Stimulated activated CD4-positive, alpha-beta T cell treated with anti-CD3 and anti-CD28 coated beads, Interleukin-2, amount 100 ng/mL, for 48 hours (primary cell): ENCODE results near the gene TTYH2.

Experiments used
- DNase-seq, 2 donors: peaks; one replicate each; pipeline ENCODE4 v3.0.0-alpha.2; 2020

TTYH2 gene

GRCh38 chr17:74217037-74217730 lies 3.8 kb downstream of the TTYH2 start:
- no peak for DNase-seq

- no peak for DNase-seq
Observed at GRCh38 chr17:74217888-74218287, 4.5 kb downstream of the TTYH2 start.

GRCh38 chr17:74218436-74218835 lies 5.1 kb downstream of the TTYH2 start:
- no peak for DNase-seq

- DNase-seq: no peak
Observed at GRCh38 chr17:74219576-74220133, 6.3 kb downstream of the TTYH2 start.

- DNase-seq: no peak
Observed at GRCh38 chr17:74220219-74220618, 6.8 kb downstream of the TTYH2 start.

- DNase-seq: no peak
Observed at GRCh38 chr17:74220946-74221818, 7.8 kb downstream of the TTYH2 start.

- no peak for DNase-seq
Observed at GRCh38 chr17:74222399-74222798, 9.0 kb downstream of the TTYH2 start.

- DNase-seq: no peak
Observed at GRCh38 chr17:74223901-74224300, 10.5 kb downstream of the TTYH2 start.

GRCh38 chr17:74224959-74225725 lies 11.8 kb downstream of the TTYH2 start:
- no peak for DNase-seq

GRCh38 chr17:74226252-74226651 lies 12.9 kb downstream of the TTYH2 start:
- no peak for DNase-seq

GRCh38 chr17:74227271-74228080 lies 14.1 kb downstream of the TTYH2 start:
- no peak for DNase-seq

- DNase-seq: no peak
Observed at GRCh38 chr17:74228306-74228978, 15.1 kb downstream of the TTYH2 start.

GRCh38 chr17:74230896-74231295 lies 17.5 kb downstream of the TTYH2 start:
- no peak for DNase-seq

- no peak for DNase-seq
Observed at GRCh38 chr17:74231928-74232907, 18.8 kb downstream of the TTYH2 start.

- DNase-seq: no peak
Observed at GRCh38 chr17:74233937-74234336, 20.6 kb downstream of the TTYH2 start.

GRCh38 chr17:74234486-74234885 lies 21.1 kb downstream of the TTYH2 start:
- no peak for DNase-seq

GRCh38 chr17:74235040-74235581 lies 21.7 kb downstream of the TTYH2 start:
- no peak for DNase-seq

GRCh38 chr17:74235911-74236371 lies 22.6 kb downstream of the TTYH2 start:
- no peak for DNase-seq

- DNase-seq: no peak
Observed at GRCh38 chr17:74237321-74237720, 23.9 kb downstream of the TTYH2 start.

- no peak for DNase-seq
Observed at GRCh38 chr17:74239172-74239571, 25.8 kb downstream of the TTYH2 start.
